Measurements from ENCODE around the gene ABCB1.

Gene ABCB1

DNA sequence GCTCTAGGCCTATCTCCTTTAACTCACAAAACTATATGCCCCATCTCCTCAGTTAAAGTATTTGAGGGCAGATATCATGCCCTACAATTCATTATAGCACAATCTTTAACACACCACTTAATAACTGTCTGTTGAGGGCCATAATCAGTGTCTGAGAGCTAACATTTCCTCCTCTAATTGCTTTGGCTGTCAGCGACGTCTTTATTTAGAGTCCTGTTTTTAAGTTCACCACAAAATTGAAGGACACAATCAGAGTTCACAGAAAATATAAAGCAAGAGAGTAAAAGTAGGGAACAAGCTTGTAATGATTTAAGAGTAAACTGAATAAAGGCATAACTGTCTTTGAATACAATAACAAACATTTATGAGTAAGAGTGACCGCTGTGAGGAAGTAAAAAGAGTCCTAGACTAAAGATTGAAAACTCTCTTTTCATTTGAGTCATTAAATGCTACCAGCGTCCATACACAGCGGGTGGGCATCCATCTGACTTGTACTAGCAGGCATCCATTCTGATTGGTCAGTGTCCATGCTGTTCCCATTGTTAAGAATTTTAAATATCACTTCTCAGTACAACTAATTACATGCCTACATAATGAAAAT is 86.8 kb downstream of the ABCB1 start:
- DNase-seq (ENCODE audit: low read depth): no peak

DNA sequence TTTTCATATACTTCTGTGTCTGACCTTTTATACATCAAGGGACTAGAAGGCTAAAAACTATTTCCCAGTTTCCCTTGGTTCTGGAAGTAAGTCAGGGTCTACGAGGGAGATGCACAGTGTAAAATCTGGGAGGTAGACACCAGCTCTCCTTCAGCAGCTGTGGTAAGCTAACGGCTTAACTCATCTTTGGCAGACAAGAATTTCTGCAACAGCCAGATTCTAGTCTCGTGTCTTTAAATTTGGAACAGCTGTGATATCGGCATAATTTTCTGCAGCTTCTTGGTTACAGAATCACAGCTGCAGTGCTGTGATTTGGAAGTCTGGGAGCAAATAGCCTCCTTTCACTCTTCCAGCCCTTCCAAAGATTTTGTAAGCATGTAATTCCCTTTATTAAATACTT is 87.8 kb downstream of the ABCB1 start:
- DNase-seq (ENCODE audit: low read depth): no peak

DNA sequence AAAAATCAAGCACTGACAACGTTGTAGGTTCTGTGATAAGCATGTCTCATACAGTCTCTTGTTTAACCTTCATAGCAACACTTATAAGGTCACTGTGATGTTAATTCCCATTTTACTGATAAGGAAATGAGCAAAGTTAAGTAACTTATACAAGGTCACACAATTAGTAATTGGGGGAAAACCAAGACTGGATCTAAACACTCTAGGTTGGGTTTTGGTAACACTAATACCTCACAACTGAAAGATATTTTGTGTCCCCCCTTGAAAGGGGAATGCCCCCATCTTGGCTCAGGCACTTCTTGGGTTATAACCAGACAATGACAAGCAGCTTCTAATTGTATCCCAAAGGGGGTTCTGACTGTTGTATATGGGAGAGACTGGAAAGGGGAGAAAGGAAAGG is 89.2 kb downstream of the ABCB1 start:
- no peak for DNase-seq (ENCODE audit: low read depth)

DNA sequence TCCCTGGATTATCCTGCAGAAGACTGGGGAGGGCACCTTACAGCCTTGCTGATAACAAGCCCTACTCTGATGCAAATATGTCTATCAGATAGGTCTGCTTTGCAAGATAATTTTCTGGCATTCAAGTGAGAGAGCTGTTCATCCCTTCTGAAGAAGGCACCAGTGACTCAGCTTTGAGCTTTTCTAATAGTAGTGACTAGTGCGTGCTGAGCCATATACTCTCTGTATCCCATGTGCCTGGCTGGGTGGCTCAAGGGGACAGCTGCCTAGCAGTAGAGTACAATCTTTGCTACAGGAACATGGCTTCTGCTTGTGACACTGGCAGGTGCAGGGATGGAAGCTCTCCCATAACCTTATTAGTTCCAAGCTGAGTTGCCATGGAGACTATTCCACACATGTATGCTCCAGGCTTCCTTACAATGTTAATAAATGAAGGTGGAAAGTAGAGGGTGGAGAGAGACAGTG is 90.2 kb downstream of the ABCB1 start:
- no peak for DNase-seq (ENCODE audit: low read depth)

DNA sequence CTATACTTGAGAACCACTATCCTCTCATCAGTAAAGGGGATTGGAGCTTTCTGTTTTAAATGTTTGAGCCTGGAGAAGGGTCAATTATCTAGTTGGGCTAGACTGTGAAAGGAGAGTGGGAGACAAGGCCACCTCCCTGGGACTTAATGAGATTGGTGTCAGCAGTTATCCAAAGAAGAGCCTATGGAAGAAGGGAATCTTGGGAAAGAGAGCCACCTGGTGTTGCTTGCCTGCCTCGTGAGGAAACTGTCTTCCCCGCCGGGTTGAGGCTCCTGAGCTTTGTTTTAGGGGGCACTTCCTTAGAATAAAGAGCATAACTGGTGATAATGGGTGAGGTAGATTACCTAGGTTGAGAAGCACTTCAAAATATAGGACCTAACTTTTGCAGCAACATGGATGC is 93.2 kb downstream of the ABCB1 start:
- DNase-seq (ENCODE audit: low read depth): no peak

DNA sequence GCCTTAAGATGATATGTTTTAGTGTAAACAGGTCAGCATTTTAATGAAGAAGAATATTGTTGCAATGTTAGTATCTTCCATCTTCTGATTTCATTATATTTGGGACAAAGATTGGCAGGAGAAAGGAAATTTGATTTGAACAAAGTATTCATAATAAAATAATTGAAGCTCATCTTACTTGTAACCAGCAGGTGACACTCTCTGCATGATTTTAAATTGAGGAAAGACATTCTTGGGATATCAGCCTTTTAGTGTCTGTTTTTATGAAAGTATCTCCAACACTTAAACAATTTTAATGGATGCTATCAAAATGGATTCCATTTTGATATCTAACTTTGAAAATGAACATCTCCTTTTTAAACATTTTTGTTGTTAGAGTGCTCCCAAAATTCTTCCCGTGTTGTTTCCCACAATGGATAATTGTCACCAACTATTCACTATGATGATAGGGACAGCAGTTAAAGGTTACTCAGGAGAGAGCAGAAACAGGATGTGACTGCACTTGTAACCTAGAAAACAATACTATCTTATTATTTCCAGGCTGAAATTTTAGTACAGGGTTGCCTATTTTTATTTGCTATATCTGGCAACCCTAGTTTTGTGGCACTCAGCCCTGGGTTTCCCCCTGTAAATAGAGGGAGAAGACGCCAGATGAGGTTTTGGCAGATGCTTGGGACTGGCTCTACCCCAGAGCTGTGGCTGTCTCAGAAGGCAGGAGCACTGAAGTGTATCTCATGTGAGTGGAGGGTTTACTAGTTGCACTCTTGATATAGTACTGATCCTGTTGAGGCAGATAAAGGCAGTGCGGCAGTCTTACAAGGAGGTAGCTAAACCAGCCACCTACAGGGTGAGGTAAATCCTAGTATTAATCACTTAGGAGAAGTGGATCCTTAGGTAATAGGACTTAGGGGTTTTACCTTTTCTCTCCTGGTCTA is 94.2 kb downstream of the ABCB1 start:
- DNase-seq (ENCODE audit: low read depth): no peak

DNA sequence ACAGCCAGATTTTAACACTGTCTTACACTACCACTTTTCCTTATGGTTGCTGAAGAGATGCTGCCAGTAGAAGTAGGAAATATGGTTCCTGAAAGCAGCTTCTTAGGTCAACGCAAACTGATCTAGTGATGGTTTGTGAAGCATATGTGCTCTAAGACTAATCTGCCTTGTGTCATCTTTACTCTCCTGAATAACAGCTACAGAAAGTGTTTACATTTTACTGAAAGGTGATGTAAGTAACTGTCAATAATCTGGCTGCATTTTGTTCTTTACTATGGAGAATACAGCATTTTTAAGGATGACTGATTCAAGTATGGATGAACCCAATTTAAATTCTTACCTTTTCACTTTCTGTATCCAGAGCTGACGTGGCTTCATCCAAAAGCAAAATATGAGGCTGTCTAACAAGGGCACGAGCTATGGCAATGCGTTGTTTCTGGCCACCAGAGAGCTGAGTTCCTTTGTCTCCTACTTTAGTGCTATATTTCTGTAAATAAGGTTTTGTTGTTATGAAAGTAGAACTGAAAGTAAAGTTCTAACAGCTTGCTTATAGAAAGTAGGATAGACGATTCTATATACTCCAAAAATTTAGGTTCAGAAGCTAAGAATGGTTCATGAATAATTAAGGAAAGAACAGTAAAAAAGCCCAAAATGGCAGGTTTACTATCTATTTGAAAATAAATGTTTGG is 95.0 kb downstream of the ABCB1 start:
- DNase-seq (ENCODE audit: low read depth): no peak

DNA sequence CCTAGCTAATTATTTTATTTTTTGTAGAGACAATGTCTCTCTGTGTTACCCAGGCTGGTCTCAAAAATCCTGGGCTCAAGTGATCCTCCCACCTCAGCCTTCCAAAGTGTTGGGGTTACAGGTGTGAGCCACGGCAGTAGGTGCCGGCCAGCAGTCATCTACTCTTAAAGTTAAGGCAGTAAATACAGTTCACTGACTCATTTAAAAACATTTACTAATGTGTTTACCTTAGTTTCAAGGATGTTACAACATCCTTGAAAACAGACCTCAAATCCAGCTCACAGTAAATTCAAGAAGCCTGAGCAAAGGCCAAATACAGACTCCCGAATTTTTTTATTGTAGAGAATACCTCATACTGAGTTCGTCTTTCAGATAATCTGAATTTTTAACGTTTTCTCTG is 95.6 kb downstream of the ABCB1 start:
- no peak for DNase-seq (ENCODE audit: low read depth)

DNA sequence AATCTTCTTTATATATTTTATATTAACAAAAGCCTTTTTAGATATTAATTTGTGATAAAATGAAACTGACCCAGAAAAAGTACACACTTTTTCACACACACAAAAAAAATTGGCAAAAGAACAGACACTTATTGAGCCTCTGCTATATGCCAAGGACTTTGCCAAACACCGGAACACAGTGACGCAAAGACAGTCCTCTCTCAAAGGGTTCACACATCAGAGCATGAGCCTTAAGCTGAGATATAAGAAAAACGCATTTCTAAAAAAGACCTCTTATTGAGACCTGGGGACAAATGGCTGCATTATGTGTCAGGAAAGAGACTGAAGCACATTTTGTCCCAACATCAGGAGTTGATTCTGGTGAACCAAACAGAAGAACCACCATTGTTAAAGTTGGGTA is 101.2 kb downstream of the ABCB1 start:
- no peak for DNase-seq (ENCODE audit: low read depth)

DNA sequence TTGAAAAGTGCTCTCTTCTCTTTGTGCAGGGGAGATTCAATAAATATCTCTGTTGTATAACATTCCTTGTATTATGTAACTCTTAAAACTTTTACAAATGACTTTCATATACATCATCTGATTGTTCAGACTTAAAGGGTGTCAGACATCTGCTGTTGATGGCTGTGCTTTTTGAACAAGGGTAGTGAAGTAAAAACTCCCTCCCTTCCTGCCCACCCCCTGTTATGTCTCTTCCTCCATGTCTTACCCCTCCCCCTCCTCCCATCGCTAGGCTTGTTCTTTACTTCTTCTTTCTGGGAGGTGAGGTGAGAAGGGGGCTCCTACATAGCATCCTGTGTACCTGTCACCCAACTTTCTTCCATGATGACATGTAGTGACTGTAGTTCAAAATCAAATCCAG is 101.8 kb downstream of the ABCB1 start:
- DNase-seq (ENCODE audit: low read depth): no peak

DNA sequence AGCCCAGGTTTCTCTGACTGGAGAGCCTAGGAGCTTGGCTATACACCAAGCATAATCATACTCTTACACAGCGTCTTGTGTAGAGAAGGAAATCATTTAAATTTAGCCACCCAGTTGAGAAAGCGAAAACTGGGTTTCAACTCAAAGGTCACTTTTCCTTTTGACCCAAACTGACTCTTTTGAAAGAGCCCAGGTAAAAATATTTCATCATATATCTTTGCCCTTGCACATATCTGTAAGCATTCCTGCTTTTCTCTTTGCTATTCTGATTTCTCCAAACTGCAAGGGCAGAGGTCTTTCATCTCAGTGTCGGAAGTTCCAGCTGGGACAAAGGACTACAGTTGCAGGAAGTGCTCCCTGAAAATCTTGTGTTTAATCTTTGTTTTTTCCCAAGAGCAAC is 103.2 kb downstream of the ABCB1 start:
- no peak for DNase-seq (ENCODE audit: low read depth)

DNA sequence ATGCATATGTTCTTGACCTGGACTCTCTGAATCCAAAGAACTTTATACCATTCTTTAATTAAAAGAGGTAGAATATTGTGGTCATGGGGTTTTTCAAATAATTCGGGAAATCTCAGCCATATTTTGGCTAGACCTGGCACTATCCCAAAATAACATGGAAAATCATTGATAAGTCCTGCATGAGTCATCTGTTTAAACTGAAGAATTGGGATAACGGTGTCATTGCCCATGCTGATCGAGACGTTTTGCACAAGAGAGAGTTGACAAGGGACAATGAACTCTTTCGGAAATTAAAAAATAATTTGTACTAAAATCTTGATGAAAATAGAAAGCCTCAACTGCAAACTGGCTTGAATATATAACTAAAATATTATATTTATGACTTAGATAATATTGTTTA is 105.3 kb downstream of the ABCB1 start:
- DNase-seq (ENCODE audit: low read depth): no peak

DNA sequence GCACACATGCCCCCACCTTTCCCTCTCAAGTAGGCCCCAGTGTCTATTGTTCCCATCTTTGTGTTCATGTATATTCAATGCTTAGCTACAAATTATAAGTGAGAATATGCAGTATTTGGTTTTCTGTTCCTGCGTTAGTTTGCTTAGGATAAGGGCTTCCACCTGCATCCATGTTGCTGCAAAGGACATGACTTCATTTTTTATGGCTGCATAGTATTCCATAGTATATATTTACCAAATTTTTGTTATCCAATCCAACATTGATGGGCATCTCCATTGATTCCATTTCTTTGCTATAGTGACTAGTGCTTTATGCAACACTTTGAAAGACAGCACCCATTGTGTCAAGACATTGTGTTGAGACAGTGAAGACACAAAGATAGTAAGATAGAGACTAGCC is 106.2 kb downstream of the ABCB1 start:
- DNase-seq (ENCODE audit: low read depth): no peak

DNA sequence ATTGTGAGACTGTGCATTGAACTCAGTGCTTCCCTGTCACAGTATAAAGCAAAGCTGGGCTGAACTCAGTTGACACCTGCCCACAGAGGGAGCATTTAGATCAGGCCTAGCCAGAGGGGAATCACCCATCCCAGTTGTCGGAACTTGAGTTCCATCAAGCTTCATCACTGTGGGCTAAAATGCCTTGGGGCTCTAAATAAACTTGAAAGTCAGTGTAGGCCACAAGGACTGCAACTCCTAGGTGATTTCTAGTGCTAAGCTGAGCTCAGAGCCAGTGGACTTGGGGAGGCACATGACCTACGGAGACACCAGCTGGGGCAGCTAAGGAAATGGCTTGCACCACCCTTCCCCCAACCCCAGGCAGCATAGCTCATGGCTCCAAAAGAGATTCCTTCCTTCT is 117.6 kb downstream of the ABCB1 start:
- DNase-seq (ENCODE audit: low read depth): no peak

DNA sequence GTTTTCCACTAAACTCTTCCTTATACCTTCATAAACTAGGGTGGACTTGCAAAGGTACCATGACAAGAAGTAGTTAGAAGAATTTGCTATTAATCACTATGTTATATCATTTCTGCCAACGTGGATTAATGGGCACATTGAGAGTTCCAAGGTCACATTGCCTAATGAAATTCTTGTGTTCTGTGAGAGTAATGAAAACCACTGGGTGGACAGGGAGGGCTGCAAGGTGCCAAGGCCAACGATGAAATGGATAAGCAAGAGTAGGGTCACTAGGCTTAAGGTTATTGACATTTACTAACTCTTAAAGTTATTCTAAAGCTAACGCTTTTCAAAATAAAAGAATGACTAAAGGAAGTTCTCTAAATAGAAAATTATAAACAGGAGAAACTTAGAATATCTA is 118.6 kb downstream of the ABCB1 start:
- DNase-seq (ENCODE audit: low read depth): no peak

DNA sequence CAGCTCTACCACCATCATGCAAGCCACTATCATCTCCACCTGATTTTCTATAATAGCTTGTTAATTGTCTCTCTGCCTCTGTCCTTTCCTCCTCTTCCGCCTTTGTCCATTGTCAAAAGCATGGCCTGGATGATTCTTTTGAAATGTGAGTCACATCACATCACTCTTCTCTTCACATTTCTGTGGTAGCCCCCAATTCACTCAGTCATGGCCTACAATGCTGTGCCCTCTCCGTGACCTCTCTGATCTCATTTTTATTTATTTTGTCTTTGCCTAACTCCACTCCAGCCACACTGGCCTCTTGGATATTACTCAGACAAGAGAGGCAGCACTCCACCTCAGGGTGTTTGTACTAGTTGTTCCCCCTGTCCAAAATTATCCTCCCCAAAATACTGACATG is 120.3 kb downstream of the ABCB1 start:
- DNase-seq (ENCODE audit: low read depth): no peak

DNA sequence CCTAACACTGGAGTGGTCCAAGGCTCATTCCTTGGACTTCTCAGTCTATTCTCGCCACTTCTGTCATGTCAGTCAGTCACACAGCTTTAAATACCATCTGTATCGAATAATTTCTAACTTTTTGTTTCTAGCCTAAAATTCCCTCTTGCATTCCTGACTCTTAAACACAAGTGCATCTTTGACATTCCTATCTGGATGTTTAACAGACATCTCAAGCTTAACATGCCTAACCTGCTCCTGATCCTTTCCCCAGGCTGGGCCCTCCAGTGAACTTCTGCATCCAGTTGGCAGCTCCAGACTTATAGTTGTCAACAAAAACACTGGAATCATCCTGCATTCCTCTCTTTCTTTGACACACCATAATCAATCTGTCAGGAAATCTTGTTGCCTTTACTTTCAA is 120.7 kb downstream of the ABCB1 start:
- no peak for DNase-seq (ENCODE audit: low read depth)

DNA sequence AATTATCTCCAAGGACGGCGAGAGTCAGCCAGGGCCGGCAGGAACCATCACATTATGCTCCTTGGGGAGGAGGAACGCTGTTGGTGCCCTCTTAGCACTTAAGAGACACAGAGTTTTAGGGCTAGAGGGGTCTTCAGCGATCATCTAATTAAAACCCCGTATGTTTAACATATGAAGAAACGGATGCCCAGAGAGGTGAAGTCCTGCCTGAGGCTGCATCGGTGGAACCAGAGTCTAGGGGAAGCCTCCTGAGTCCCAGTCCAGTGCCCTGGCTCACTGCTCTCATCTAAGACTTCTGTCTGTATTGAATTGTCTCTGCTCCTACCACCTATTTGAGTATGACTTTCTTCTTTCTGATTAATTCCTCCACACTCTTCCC is 124.5 kb downstream of the ABCB1 start:
- DNase-seq (ENCODE audit: low read depth): no peak

DNA sequence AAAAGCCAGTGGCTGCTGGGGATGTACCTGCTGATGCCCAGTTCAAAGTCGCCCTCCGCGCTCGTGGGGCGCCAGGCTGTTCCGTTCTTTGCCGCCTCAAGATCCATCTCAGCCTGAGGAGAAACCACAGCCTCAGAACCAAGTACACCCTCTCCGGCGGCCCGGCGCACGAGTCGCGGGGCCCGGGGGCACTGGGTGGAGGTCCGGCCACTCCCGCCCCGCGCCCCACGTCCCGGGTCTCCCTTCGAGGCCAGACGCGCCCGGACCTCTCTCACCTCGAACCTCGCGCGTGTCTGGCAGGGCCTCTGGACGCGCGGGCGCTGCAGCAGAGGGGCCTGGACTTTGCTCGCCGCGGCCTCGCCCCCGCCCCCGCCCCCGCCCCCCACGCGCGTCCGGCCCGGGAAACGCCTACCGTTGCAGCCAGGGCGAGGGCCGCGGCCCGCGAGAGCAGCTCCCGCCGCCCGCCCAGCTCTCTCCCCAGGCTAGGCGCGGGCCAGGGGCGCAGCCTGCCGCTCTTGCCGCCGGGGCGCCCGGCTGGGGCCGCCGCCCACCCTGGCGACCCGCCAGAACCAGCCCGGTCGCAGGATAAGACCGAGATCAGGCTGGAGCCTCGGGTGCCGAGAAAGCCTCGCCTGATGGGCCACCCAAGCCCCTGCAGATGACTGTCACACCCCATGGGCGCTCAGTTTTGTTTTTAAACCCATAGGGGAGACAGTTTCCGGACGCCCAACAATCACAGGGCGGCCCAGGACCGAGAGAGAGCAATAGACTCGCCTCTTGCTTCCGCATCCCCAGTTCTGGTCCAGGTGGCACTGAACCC is 125.1 kb downstream of the ABCB1 start, which contains the start of gene ABCB4:
ABCB4 (minus strand) TSS at position 322 of the 820 bp plus-strand sequence; CDS start at position 107, 215 bp downstream.
- DNase-seq (ENCODE audit: low read depth): no peak

DNA sequence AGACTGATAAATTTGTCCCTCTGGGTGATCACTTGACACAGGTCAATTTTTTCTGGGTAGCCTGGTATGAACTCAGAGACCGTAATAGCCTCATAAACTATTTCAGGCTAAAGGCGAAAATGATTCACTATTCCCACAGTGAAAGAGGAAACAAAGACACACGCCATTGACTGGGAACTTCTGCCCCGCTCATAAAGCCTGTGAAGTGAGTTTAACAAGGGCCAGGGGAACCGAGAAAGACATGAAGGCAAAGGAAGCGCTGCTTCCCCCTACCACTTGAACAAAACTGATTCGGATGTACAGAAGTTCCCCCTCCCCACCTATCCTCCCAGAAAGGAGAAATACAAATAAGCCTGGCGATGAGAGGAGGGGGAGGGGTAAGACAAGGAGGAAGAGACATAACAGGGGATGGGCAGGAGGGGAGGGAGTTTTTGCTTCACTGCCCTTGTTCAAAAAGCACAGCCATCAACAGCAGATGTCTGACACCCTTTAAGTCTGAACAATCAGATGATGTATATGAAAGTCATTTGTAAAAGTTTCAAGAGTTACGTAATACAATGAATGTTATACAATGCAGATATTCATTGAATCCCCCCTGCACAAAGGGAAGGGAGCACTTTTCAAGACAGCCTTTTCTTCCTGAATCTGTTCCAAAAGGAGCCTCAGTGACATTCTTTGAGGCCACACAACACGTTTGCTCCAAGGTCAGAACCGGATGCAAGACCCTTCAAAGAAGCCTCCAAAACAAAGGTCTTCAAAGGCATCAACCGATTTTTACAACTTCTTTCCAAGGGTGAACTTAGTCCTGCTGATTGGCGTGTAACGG is 125.9 kb downstream of the ABCB1 start:
- DNase-seq (ENCODE audit: low read depth): no peak

DNA sequence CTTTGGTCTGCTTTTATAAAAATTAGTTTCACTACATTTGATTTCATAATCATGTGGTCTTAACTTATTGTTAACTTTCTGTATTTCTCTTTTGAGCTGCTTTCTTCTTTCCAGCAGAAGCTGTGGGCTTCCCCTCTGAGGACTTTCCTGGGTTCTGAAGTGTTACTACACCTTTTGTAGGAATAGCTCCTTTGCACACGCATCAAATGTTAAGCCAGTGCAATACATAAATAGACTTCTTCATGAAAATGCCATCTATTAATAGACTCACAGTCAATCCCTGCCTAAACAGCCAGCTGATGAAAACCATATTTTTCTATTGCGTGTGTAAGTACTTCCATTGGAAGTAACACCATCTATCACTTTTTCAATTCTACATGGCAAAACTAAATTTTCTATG is 126.7 kb downstream of the ABCB1 start:
- DNase-seq (ENCODE audit: low read depth): no peak
